Mesodermal cell (in vitro differentiated cells): Measurements from ENCODE around the gene LRIT2. TPM values are rescaled to one million over a fixed set of nuclear protein-coding genes. Genes with fewer than 3 reads are reported as not detected.

ENCODE experiments used
- H3K27ac ChIP-seq: 2 replicates; pipeline ENCODE4 v1.7.0; 2013; ENCODE audit warnings: mild to moderate bottlenecking, low read depth, low read length, moderate library complexity; ENCODE audit not compliant: severe bottlenecking
- H3K36me3 ChIP-seq: 2 replicates; pipeline ENCODE4 v1.7.1; 2013; ENCODE audit warnings: mild to moderate bottlenecking, low read length, moderate library complexity; ENCODE audit not compliant: control insufficient read depth, insufficient read depth
- H3K4me1 ChIP-seq: one replicate; pipeline ENCODE4 v1.7.1; 2013; ENCODE audit warnings: mild to moderate bottlenecking, low read length; ENCODE audit not compliant: insufficient read depth, control insufficient read depth, poor library complexity, severe bottlenecking
- H3K4me3 ChIP-seq: 2 replicates; pipeline ENCODE4 v1.7.0; 2013; ENCODE audit warnings: low read length, control low read depth, mild to moderate bottlenecking; ENCODE audit not compliant: insufficient read depth, poor library complexity, severe bottlenecking; ENCODE audit errors: extremely low read depth
- H3K9me3 ChIP-seq: 2 replicates; pipeline ENCODE4 v1.7.1; 2013; ENCODE audit warnings: mild to moderate bottlenecking, low read length, moderate library complexity; ENCODE audit not compliant: control insufficient read depth
- WGBS, 2 experiments: methylation state at CpG; one replicate each; pipeline ENCODE4 v1.1.5; 2013; ENCODE audit warnings: missing lambda C conversion rate in 2 of 2; ENCODE audit not compliant: insufficient coverage in 2 of 2; 5-methylcytosine and 5-hydroxymethylcytosine counted together
- polyA plus RNA-seq, 2 experiments: library from polyadenylated mRNA; stranded (reverse); fragments of 50-300 nt; gene quantifications; one replicate each; pipeline ENCODE4 v1.2.3, GENCODE V29; 2013

Gene LRIT2
- polyA plus RNA-seq (2013, experiment 1 of 2): not detected
- polyA plus RNA-seq (2013, experiment 2 of 2): not detected

GRCh38 chr10:84225427-84226173 is at the start of gene LRIT2:
TSS of gene LRIT2 (minus strand) at chr10:84225544. CDS start at chr10:84225520, 24 bp downstream.
- no peak within 1 kb of the TSS for H3K4me3 ChIP-seq
- H3K4me1 ChIP-seq: no peaks in the 10 kb centered on the region
- no peaks in the 10 kb centered on the region for H3K9me3 ChIP-seq
- no peak within 1 kb of the TSS for H3K27ac ChIP-seq
- WGBS, 2 experiments: 73 to 79% methylated on average over 5 of the region's 6 CpGs
- no peaks in the 10 kb centered on the region for H3K36me3 ChIP-seq

- no CpG with 5 or more reads among the region's 1 CpG for WGBS, 2 experiments
- Histone ChIP-seq H3K36me3 (no peaks in the 10 kb centered on the region), H3K9me3 (no peaks in the 10 kb centered on the region), H3K27ac (no peak overlapping the region), H3K4me3 (no peak overlapping the region), H3K4me1 (peaks cover 2% of the 10 kb centered on the region)
Observed at GRCh38 chr10:84270708-84271107, 45.4 kb upstream of the LRIT2 start.

- WGBS, 2 experiments: 83% methylated on average over 1 of the region's 2 CpGs; no CpG with 5 or more reads in 1 of the 2 experiments
- no peaks in the 10 kb centered on the region for H3K9me3 ChIP-seq
- peaks cover 6% of the 10 kb centered on the region for H3K4me1 ChIP-seq
- H3K4me3 ChIP-seq: no peak overlapping the region
- H3K36me3 ChIP-seq: no peaks in the 10 kb centered on the region
- H3K27ac ChIP-seq: no peak overlapping the region
Observed at GRCh38 chr10:84269773-84270172, 44.4 kb upstream of the LRIT2 start.

- H3K9me3 ChIP-seq: no peaks in the 10 kb centered on the region
- H3K36me3 ChIP-seq: no peaks in the 10 kb centered on the region
- no peak overlapping the region for H3K4me3 ChIP-seq
- peaks cover 12% of the 10 kb centered on the region for H3K4me1 ChIP-seq
- no peak overlapping the region for H3K27ac ChIP-seq
- WGBS, 2 experiments: no CpG with 5 or more reads among the region's 1 CpG
Observed at GRCh38 chr10:84269162-84269561, 43.8 kb upstream of the LRIT2 start.

GRCh38 chr10:84267503-84268126 is 42.3 kb upstream of the LRIT2 start:
- H3K4me1 ChIP-seq: peaks cover 12% of the 10 kb centered on the region
- no peaks in the 10 kb centered on the region for H3K9me3 ChIP-seq
- WGBS, 2 experiments: 62 to 74% methylated on average over 4 to 6 of the region's 7 CpGs
- H3K36me3 ChIP-seq: no peaks in the 10 kb centered on the region
- H3K27ac ChIP-seq: no peak overlapping the region
- no peak overlapping the region for H3K4me3 ChIP-seq

GRCh38 chr10:84265418-84265817 is 40.1 kb upstream of the LRIT2 start:
- H3K9me3 ChIP-seq: no peaks in the 10 kb centered on the region
- no peak overlapping the region for H3K27ac ChIP-seq
- 92 to 96% methylated on average over 3 to 4 of the region's 4 CpGs for WGBS, 2 experiments
- no peak overlapping the region for H3K4me3 ChIP-seq
- no peaks in the 10 kb centered on the region for H3K36me3 ChIP-seq
- peaks cover 12% of the 10 kb centered on the region for H3K4me1 ChIP-seq

- Histone ChIP-seq H3K4me3 (no peak overlapping the region), H3K4me1 (peaks cover 9% of the 10 kb centered on the region), H3K9me3 (no peaks in the 10 kb centered on the region), H3K27ac (peak overlapping the region; percentile 16), H3K36me3 (no peaks in the 10 kb centered on the region)
- 10% methylated on average over 7 to 11 of the region's 11 CpGs for WGBS, 2 experiments
Observed at GRCh38 chr10:84264611-84265141, 39.3 kb upstream of the LRIT2 start.

- H3K9me3 ChIP-seq: no peaks in the 10 kb centered on the region
- no peaks in the 10 kb centered on the region for H3K36me3 ChIP-seq
- H3K4me3 ChIP-seq: no peak overlapping the region
- no peak overlapping the region for H3K27ac ChIP-seq
- WGBS, 2 experiments: 92 to 100% methylated on average over 2 to 4 of the region's 5 CpGs
- peaks cover 9% of the 10 kb centered on the region for H3K4me1 ChIP-seq
Observed at GRCh38 chr10:84263716-84264115, 38.4 kb upstream of the LRIT2 start.

GRCh38 chr10:84262190-84262956 is 37.0 kb upstream of the LRIT2 start:
- Histone ChIP-seq H3K27ac (no peak overlapping the region), H3K9me3 (no peaks in the 10 kb centered on the region), H3K4me1 (peaks cover 9% of the 10 kb centered on the region), H3K36me3 (no peaks in the 10 kb centered on the region), H3K4me3 (no peak overlapping the region)
- 91 to 92% methylated on average over 6 to 9 of the region's 13 CpGs for WGBS, 2 experiments

- 83 to 88% methylated on average over 4 to 7 of the region's 7 CpGs for WGBS, 2 experiments
- Histone ChIP-seq H3K4me1 (peaks cover 9% of the 10 kb centered on the region), H3K4me3 (no peak overlapping the region), H3K27ac (no peak overlapping the region), H3K36me3 (no peaks in the 10 kb centered on the region), H3K9me3 (no peaks in the 10 kb centered on the region)
Observed at GRCh38 chr10:84261236-84261915, 36.0 kb upstream of the LRIT2 start.
